Activated naive CD8-positive, alpha-beta T cell treated with anti-CD3 and anti-CD28 coated beads, Interleukin-2, amount 50 U/mL, for 16 hours (primary cell): ENCODE data around the gene EGFR.
"Not testable (repeated sequence)": the region's sequence is repeated elsewhere in the genome, so short reads cannot be mapped to it uniquely, and the experiment has no call there.

ENCODE experiments used
- DNase-seq: peaks from one replicate; pipeline ENCODE4 v3.0.0-alpha.2; 2020; ENCODE audit warnings: low read depth, low spot score

Gene EGFR

DNA sequence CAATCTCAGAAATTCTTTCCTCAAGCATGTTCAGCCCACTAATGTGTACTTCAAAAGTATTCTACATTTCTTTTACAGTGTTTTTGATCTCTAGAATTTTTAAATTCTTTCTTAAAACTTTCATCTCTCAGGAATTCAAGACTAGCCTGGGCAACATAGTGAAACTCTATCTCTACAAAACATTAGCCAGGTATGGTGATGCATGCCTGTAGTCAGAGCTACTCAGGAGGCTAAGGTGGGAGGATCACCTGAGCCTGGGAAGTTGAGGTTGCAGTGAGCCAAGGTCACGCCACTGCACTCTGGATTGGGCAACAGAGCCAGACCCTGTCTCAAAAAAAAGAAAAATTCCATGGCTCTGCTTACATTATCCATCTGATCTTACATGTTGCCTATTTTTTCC, 5.0 kb upstream of the EGFR start:
- no peak for DNase-seq

DNA sequence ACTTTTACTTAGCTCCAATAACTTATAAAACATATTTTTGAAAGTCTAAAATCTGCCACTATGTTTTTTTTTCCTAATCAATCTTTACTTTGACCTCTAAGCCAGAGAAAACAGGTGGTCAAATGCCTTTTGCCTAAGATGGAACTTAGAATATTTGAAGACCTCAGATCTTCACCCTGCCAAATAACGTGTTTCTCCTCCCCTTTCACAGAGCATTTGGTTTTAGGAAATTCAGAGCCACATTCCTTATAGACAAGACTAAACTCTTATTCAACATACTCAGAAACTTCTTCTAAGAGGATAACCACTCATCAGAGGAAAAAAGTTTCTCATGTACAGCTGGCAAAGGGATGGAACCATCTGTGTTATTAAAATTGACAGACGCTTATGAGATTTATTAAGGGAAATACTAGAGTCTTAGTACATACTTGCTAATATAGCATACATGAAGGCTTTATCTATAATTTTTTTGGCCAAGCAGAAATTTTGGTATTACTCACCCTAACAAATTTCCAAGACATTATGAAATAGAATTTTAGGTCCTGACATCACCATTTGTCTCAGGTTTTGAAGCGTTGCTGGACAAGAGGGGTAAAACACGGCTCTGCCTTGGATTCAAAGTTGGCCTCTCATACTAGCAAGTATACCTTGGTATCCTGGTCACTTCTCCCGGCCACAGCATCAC, 2.6 kb upstream of the EGFR start:
- no peak for DNase-seq

DNA sequence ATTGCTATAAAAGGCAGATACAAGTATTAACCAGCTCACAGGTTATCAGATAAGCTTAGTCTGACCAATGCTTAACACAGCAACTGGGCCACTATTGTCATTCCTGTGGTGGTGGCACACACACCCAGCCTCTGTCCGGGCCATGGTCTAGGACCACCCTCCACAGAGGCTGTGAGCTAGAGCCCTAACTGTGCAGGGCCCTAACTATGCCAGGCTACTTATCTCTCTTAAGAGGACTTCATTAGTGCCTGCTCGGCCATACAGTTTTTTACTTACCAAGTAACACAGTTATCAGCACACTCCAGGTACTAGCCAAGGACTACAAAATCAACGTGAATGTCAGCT, 2.1 kb upstream of the EGFR start:
- no peak for DNase-seq

DNA sequence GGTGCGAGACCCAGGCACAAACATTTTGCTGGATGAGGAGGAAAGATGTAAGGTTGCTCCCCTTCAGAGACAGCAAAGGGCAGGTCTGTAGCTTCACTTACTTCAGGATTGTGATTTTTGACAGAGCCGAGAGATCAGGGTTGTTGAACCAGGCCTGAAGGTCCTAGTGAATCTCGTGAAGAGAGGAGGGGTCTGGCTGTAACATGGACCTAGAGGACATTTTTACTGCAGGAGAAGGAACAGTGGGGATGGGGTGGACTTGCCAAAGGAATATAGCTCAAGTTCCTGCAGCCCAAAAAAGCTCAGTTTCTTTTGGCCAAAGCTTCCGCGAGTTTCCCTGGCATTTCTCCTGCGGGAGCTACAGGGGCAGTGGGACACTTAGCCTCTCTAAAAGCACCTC, 976 bp upstream of the EGFR start:
- DNase-seq, result no peak

DNA sequence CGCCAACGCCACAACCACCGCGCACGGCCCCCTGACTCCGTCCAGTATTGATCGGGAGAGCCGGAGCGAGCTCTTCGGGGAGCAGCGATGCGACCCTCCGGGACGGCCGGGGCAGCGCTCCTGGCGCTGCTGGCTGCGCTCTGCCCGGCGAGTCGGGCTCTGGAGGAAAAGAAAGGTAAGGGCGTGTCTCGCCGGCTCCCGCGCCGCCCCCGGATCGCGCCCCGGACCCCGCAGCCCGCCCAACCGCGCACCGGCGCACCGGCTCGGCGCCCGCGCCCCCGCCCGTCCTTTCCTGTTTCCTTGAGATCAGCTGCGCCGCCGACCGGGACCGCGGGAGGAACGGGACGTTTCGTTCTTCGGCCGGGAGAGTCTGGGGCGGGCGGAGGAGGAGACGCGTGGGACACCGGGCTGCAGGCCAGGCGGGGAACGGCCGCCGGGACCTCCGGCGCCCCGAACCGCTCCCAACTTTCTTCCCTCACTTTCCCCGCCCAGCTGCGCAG, 424 bp downstream of the EGFR start:
- DNase-seq, result no peak

DNA sequence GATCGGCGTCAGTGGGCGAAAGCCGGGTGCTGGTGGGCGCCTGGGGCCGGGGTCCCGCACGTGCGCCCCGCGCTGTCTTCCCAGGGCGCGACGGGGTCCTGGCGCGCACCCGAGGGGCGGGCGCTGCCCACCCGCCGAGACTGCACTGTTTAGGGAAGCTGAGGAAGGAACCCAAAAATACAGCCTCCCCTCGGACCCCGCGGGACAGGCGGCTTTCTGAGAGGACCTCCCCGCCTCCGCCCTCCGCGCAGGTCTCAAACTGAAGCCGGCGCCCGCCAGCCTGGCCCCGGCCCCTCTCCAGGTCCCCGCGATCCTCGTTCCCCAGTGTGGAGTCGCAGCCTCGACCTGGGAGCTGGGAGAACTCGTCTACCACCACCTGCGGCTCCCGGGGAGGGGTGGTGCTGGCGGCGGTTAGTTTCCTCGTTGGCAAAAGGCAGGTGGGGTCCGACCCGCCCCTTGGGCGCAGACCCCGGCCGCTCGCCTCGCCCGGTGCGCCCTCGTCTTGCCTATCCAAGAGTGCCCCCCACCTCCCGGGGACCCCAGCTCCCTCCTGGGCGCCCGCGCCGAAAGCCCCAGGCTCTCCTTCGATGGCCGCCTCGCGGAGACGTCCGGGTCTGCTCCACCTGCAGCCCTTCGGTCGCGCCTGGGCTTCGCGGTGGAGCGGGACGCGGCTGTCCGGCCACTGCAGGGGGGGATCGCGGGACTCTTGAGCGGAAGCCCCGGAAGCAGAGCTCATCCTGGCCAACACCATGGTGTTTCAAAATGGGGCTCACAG, 1.1 kb downstream of the EGFR start:
- no peak for DNase-seq

DNA sequence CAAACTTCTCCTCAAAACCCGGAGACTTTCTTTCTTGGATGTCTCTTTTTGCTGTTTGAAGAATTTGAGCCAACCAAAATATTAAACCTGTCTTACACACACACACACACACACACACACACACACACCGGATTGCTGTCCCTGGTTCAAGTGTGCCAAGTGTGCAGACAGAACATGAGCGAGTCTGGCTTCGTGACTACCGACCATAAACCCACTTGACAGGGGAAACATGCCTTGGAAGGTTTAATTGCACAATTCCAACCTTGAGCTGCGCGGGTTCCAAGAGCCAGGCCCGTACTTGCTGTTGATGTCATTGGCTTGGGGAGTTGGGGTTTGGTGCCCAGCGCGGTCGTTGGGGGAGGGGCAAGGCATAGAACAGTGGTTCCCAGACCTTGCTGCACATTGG, 1.7 kb downstream of the EGFR start:
- DNase-seq, result no peak

DNA sequence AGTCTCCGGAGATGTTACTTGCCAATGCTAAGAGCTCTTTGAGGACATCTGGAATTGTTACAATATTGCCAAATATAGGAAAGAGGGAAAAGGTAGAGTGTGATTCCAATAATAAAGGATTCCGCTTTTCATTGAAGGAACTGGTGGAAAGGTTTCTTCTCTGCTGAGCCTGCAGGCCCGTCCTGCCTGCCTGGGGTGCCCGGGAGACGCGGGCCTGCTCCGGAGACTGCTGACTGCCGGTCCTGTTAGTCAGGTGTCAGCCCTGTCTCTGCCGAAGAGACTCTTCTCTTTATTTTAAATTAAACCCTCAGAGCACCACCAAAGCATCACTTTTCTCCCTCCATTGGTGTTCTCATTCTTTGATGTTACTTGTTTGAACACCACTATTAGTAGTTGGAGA, 2.2 kb downstream of the EGFR start:
- DNase-seq, result no peak

DNA sequence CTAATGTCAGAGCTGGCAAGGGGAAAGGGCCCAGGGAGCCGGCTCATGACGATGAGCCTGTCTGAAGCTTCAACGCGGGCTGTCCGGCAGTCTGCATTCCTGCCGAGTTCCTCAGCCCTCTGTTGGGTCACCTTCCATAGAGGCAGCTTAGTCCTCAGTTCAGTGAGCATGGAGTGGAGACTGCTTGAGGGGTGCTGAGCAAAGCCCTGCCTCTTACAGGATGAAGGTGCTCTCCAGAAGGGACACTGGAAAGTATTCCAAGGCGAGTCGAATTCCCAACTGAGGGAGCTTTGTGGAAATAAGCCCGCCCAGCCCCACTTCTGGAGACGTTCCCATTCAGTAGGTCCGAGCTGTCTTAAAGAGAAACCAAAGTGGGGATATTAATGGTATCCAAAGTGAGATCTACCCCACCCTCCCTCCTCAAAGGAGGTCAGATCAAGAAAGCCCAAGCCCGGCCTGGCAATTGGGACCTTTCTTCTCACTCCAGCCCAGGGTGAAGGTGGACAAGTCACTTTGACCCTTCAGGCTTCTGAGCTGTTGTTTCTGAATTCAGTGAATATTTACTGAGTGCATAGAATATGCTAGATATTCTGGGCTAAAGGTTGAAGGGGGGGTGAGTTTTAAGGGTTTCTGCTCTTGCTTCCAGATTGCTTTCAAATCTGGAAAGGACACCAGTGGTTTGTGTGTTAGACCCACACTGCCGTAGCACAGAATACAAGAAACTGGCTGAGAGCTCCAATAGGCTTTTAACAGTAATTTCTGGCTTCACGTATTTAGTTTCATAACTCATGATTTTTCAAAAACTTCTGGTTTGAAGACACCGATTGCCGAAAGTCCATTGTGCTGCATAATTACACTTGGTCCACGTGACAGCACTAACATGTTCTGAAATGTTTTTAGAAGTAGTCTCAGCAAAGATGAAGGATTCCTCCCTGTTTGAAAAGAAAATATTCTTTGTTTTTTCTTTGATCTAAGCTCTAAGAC, 3.5 kb downstream of the EGFR start:
- no peak for DNase-seq

DNA sequence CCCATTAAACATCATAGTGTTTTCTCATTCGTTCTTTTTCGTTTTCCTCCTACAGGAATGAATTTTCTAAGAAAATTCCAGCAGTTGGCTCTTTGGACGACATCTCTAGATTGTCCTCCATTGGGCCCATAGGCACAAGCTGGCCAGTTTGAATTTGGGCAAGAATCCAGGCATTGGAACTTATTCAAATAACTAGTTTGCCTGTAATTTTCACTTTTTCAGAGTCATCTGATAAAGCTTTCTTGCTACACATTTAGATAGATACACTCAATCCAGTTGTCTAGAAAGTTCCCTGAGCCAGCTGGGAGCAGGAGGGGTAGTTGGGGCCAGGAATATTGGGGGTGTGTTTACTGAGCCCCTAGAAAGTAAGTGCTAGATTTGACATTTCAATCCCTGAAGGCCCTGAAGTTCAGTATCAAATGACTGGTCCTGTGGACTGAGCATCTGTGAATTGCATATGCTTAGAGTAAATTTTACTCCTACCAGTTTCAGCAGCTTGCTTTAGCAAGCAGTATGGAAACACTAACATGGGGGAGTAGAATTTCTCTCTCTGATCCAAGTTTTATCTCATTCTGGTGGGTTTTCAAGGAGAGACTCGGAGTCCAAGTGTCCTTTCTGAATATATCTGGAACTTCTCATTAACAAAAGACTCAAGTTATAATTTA, 5.2 kb downstream of the EGFR start:
- no peak for DNase-seq

DNA sequence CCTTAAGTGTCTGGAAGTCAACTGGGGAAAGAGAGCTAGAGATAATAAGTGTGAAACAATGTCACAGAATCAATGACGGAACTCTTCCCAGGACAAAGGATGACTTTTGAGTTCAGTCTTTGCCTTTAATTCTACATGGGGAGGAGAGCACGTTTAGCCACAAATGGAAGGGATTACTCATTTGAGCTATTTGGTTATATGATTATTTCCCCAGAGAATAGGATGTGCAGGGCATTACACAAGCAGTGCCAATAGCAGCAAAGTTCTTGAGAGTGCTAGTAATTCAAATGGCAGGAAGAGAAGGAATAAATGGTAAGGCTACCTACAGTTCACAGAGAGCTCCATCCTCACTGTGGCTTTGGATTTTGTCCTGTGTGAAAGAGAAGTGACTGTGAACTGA, 6.0 kb downstream of the EGFR start:
- no peak for DNase-seq

DNA sequence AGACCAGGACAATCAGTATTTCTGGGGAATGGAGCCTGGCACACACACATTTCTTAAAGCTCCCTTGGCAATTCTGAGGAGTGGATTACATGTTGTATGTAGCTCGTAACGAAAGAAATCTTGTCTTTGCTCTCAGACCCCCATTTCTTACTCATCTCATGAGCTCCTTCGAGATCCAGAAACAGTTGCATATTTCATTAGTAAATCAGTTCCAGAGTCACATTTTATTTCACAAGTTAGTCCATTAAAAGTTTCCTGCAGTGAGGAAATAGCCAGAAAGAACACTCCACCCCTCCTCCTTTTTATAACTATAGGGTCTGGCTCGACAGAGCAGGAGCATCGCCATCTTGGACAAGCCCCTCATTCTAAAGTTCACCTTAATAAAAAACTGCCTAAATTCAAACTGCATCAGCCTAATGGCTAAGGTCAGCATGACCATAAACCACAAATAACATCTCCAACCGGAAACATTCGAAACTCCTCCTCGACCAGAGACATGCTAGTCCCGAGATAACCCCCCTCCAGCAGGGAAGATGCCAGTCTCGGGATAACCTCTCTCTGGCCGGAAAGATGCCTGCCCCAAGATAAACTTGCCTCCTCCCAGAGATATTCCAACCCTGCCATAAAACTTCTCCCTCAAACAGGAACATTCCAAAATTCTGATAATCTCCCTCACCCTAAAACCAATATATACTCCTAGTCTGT, 7.4 kb downstream of the EGFR start:
- DNase-seq, result no peak

DNA sequence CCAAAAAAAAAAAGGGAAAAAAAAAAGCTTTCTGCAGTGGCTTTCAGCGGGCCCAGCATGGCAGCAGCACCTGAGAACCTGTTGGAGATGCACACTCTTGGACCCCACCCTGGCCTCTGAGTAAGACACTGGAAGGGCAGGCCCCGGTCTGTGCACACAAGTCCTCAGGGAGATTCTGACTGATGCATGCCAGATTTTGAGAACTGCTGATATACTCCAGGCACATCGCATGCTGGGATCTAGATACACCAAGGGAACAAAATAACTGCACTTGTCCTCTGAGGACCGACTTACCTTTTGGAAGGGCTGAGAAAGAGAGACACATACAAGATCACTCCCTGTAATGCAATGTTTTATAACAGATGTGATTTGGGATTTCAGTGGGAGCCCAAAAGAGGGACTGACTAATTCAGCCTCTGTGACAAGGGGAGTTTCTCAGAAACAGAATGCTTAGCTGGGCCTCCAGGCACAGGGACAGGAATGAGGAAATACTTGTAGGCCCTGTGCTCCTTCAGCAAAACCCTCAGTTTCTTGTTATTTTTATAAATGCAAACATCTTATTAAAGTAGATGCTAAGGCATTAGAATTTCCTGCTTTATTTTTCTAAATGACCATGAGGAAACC, 8.2 kb downstream of the EGFR start:
- DNase-seq, result no peak

DNA sequence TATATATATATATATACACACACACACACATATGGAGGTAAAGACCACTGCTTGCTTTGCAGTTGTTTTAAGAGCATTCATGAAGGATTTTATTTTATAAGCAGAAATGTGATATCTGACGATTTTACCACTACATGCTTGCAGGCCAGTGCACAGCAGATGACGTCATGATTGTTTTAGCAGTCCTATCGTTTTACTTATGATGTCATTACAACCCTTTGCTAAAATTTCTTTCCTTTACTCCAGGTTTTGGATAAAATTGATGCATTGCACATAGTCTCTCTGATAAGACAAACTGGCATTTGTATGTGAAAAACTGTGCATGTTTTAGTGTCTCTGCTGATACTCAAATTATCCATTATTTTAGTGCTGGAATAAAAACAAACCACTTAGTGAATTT, 9.2 kb downstream of the EGFR start:
- no peak for DNase-seq

DNA sequence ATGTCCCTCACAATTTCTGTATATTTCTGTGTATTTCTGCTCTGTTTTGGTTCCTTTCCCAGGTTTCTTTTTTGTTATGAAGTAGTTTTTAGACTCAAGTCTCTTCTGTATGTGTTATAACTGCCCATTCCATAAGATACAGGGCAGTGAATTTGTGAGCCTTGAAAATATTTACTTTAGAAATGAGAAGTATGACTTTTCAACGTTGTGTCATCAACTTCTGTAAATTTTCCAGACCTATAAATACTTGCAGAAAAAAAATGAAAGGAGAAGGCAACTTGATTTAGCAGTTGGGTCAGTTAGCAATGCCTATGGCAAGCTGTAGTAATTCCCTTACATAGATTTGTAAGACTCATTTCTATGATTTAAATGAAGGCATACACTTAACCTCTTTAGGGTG, 11.5 kb downstream of the EGFR start:
- no peak for DNase-seq

DNA sequence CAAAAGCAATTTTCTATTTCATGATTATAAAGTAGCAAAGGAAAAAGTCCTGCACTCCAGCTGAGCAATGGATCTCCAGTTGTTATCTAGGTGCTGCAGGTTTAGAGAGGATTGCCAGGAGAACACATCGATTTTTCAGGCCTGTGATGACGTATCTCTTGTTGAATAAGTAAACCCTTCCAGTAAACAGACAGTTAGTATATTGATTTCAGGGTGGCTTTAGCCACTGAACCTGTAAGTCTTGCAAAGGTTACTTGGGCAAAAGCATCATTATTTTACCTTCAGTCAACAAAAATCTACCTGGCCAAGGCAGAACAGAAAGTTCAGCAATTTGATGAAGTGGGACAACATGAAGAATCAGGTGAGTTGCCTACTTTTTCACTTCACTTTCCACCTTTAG, 12.3 kb downstream of the EGFR start:
- DNase-seq, result no peak

DNA sequence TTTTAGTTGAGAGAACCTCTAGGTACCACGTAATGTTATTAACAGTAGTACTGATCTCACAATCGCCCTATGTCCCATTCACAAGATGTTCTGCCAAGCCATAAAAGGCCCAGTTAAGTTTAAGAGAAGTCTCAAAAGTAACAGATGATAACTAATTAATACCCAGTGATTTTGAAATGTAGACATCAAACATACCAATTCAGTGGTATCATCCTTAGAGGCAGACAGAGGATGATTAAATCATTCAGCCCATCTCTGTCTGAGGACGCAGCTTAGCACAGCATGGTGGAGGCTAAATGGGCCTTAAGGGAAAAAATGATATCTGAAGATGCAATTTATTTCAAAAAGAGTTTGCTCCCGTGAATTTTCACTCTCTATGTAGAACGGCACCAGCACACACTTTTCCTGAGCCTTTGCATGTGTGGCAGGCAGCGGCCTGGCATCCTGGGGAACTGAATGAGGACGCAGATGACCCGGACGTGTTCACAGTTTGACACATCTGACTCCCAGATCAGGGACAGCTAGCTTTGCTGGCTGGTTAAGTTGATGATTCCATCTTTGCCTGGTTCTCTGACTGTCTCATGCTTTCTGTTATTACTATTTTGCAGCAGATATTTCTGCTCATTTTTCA, 13.4 kb downstream of the EGFR start:
- DNase-seq, result no peak

DNA sequence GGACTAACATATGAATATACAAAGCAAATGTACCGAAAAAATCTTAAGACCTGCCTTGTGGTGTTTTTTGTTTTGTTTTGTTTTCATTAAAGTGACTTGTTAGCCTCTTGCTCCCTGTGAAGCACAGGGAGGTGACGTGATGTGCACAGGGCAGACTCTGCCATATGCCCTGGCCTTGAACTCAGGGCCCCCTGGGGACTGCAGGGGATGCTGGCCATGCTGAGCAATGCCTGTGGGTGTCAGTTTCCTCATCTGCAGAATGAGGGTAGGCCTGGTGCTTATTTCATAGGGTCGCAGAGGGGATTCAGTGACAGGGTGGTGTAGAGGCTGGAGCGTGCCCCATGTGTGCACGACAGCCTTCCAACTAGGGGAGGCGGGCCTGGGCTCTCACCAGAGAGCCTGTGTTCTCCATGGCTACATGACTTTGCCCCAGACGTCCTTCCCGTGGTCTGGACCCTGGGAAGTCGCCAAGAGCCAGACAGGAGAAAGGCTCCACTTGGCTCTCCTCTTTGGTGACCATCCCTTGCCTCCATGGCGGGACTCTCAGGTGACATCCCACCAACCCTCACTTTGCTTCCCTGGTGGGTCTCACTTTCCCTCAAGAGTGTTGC, 14.5 kb downstream of the EGFR start:
- no peak for DNase-seq

DNA sequence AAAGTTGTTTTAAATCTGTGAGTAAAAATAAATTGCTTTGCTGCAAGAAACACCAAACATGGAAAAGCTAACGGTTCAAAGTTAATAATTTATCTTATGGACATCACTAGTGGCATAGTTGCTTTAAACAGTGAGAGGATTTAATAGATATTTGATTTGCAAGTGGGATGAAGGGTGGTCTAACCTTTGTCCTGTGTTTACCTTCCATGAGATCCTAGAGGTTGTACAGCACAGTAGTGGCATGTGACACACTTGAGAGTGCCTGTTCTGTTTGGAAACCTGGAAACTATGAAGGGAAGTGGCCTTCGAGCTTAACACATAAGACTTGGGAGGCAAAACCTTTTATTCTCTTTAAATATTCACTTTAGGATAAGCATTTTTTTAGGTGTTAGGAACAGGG, 16.0 kb downstream of the EGFR start:
- no peak for DNase-seq

DNA sequence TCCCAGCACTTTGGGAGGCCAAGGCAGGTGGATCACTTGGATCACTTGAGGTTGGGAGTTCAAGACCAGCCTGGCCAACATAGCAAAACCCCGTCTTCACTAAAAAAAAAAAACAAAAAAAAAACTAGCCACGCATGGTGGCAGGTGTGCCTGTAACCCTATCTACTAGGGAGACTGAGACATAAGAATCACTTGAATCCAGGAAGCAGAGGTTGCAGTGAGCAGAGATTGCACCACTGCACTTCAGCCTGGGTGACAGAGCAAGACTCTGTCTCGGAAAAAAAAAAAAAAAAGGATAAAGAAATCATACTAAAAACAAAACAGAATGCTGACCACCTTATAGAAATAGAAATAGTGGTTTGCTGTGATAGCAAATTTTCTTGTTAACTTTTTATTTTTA, 16.6 kb downstream of the EGFR start:
- not testable (repeated sequence) for DNase-seq
